Parathyroid adenoma (tissue), 2 donors: ENCODE data around the gene TTYH2.

ENCODE experiments used
- H2AFZ ChIP-seq: fragments of 300-600 bp; sonication (generic); one replicate; pipeline ENCODE4 v1.7.0; 2017; ENCODE audit warnings: antibody characterized with exemption, mild to moderate bottlenecking
- H3K27ac ChIP-seq: fragments of 300-600 bp; sonication (generic); one replicate; pipeline ENCODE4 v1.7.0; 2017
- H3K27me3 ChIP-seq: fragments of 300-600 bp; sonication (generic); one replicate; pipeline ENCODE4 v1.7.0; 2017; ENCODE audit warnings: low read length; ENCODE audit not compliant: control insufficient read depth, insufficient read depth
- H3K36me3 ChIP-seq: fragments of 300-600 bp; sonication (generic); one replicate; pipeline ENCODE4 v1.7.0; 2017; ENCODE audit warnings: low read length; ENCODE audit not compliant: control insufficient read depth, insufficient read depth
- H3K4me1 ChIP-seq: fragments of 300-600 bp; sonication (generic); one replicate; pipeline ENCODE4 v1.7.0; 2017; ENCODE audit warnings: control low read depth
- H3K4me2 ChIP-seq: fragments of 300-600 bp; sonication (generic); one replicate; pipeline ENCODE4 v1.7.0; 2017; ENCODE audit warnings: low read length
- H3K4me3 ChIP-seq: fragments of 300-600 bp; sonication (generic); one replicate; pipeline ENCODE4 v1.7.0; 2017; ENCODE audit warnings: low read depth, low read length
- H3K79me2 ChIP-seq: fragments of 300-600 bp; sonication (generic); one replicate; pipeline ENCODE4 v1.7.0; 2017; ENCODE audit warnings: control low read depth
- H3K9ac ChIP-seq: fragments of 300-600 bp; sonication (generic); one replicate; pipeline ENCODE4 v1.7.0; 2017; ENCODE audit warnings: mild to moderate bottlenecking
- H3K9me3 ChIP-seq: fragments of 300-600 bp; sonication (generic); one replicate; pipeline ENCODE4 v1.7.0; 2017; ENCODE audit warnings: low read length; ENCODE audit not compliant: control insufficient read depth
- TF ChIP-seq, protein P1 (sequence below): fragments of 300-600 bp; sonication (generic); IDR thresholded peaks from one replicate; pipeline ENCODE4 v1.7.0; 2017; ENCODE audit warnings: antibody characterized with exemption, mild to moderate bottlenecking
- donor health status: primary hyperparathyroidism.

Gene TTYH2, protein sequence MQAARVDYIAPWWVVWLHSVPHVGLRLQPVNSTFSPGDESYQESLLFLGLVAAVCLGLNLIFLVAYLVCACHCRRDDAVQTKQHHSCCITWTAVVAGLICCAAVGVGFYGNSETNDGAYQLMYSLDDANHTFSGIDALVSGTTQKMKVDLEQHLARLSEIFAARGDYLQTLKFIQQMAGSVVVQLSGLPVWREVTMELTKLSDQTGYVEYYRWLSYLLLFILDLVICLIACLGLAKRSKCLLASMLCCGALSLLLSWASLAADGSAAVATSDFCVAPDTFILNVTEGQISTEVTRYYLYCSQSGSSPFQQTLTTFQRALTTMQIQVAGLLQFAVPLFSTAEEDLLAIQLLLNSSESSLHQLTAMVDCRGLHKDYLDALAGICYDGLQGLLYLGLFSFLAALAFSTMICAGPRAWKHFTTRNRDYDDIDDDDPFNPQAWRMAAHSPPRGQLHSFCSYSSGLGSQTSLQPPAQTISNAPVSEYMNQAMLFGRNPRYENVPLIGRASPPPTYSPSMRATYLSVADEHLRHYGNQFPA

DNA sequence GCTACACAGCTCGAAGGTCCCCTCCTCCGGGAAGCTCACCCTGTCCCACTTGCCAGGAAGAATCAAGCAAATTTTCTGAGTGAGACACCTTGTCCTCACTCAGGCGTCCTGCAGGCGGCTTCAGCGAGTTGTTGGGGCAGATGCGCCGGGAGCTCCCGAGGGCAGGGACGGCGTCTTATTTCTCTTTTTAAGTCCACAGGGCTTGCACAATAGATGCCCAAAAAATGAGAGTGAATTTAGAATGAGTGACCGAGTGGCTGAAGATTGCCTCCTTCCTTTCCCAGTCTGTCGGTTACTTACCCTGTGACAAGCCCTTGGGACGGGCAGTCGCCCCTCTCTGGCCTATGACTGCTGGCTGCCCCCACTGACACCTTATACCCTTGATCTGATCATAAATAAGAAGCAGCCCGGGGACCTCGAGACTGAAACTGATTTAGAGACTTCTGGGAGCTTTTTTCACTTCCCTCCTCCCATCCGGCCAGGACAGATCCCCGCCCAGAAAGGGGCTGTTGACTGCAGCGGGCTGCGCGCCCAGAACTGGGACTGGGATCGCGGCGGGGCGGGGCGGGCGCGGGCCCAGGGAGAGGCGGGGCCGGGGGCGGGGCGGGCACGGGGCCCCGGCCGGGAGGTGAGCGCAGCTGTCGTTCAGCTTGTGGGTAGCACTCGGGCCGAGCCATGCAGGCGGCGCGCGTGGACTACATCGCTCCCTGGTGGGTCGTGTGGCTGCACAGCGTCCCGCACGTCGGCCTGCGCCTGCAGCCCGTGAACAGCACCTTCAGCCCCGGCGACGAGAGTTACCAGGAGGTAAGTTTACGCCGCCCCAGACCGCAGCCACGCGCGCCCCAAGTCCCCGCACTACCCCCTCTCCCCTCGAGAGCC is at the start of gene TTYH2:
TTYH2 (plus strand) TSS at position 659 of the 879 bp plus-strand sequence; CDS start at position 676, 17 bp downstream.
- TF ChIP-seq, protein P1, sequence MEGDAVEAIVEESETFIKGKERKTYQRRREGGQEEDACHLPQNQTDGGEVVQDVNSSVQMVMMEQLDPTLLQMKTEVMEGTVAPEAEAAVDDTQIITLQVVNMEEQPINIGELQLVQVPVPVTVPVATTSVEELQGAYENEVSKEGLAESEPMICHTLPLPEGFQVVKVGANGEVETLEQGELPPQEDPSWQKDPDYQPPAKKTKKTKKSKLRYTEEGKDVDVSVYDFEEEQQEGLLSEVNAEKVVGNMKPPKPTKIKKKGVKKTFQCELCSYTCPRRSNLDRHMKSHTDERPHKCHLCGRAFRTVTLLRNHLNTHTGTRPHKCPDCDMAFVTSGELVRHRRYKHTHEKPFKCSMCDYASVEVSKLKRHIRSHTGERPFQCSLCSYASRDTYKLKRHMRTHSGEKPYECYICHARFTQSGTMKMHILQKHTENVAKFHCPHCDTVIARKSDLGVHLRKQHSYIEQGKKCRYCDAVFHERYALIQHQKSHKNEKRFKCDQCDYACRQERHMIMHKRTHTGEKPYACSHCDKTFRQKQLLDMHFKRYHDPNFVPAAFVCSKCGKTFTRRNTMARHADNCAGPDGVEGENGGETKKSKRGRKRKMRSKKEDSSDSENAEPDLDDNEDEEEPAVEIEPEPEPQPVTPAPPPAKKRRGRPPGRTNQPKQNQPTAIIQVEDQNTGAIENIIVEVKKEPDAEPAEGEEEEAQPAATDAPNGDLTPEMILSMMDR, result peak; percentile 23
- Histone ChIP-seq H3K27ac (peak within 1 kb of the TSS; percentile 33), H2AFZ (peak within 1 kb of the TSS; percentile 92), H3K79me2 (no peaks in the 10 kb centered on the region), H3K4me1 (peaks cover 11% of the 10 kb centered on the region), H3K9ac (no peak within 1 kb of the TSS), H3K27me3 (peaks cover 2% of the 10 kb centered on the region), H3K9me3 (no peaks in the 10 kb centered on the region), H3K4me2 (peak within 1 kb of the TSS; percentile 65), H3K36me3 (no peaks in the 10 kb centered on the region), H3K4me3 (peak within 1 kb of the TSS; percentile 61)

DNA sequence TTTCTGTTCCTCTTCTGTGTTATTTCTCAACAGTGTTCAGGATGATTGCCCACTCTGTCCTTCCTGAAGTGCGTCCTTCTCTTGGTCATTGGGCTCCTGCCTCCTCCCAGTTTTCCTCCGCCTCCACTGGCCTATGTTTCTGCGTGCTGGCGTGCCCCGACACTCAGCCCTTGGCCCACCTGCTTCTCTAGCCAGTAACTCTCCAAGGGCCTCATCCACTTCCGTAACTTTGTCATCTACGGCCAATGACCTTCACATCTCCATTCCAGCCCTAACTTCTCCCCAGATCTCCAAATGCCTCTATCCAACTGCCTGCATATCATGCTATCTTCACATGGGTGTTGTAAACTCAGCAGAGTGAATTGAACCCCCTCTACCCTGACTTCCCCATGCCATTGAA is 49.5 kb upstream of the TTYH2 start:
- H3K4me2 ChIP-seq, result no peak overlapping the region
- no peak overlapping the region for H3K9ac ChIP-seq
- no peak overlapping the region for H2AFZ ChIP-seq
- H3K4me1 ChIP-seq, result no peaks in the 10 kb centered on the region
- no peaks in the 10 kb centered on the region for H3K79me2 ChIP-seq
- no peak overlapping the region for H3K27ac ChIP-seq
- no peaks in the 10 kb centered on the region for H3K36me3 ChIP-seq
- no peaks in the 10 kb centered on the region for H3K9me3 ChIP-seq
- TF ChIP-seq, protein P1, result no peak
- no peak overlapping the region for H3K4me3 ChIP-seq
- H3K27me3 ChIP-seq, result no peaks in the 10 kb centered on the region

DNA sequence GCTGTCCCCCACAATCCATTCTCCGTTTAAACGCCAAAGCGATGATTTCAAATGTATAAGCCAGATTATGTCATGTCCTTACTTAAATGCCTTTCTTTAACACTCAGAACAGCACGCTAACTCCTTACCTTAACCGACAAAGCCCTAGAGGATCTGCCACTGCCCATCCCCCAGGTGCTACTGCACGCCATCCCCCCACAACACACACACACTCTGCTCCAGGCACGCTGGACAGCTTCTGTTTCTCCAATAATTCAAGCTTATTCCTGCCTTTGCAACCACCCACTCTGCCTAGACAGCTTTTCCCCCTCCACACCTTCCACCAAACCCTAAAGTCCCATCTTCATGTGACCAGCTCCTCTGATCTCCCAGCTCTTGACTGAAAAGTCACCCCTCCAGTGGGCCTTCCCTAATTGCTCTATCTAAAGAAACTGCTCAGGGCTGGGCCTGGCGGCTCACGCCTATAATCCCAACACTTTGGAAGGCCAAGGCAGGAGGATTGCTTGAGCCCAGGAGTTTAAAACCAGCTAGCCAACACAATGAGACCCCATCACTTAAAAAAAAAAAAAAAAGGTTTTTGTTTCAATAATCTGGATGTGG is 48.8 kb upstream of the TTYH2 start:
- no peaks in the 10 kb centered on the region for H3K79me2 ChIP-seq
- H3K4me3 ChIP-seq, result no peak overlapping the region
- H3K9ac ChIP-seq, result no peak overlapping the region
- no peaks in the 10 kb centered on the region for H3K36me3 ChIP-seq
- no peak overlapping the region for H3K27ac ChIP-seq
- H3K4me1 ChIP-seq, result no peaks in the 10 kb centered on the region
- H2AFZ ChIP-seq, result no peak overlapping the region
- no peak overlapping the region for H3K4me2 ChIP-seq
- no peaks in the 10 kb centered on the region for H3K9me3 ChIP-seq
- TF ChIP-seq, protein P1, result no peak
- no peaks in the 10 kb centered on the region for H3K27me3 ChIP-seq

DNA sequence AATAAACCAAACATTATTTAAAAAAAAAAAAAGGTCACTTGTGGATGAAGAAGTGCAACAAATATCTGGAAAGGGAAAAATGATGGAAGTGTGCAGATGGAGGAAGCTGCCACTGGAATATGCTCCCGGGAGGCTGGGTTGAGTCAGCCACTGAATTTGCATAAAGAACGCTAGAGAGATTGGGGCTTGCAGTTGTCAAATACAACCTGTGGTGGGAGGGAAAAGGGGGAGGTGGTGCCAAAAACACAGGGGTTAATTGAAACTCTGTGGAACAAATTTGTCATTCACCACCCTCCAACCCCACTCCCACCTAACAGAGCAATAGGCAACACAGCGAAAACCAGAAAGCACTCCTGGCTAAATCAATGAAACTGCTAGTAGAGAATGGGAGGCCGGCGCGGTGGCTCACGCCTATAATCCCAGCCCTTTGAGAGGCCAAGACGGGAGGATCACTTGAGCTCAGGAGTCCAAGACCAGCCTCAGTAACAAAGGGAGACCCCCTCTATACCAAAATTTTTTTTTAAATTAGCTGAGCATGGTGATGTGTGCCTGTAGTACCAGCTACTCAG is 47.5 kb upstream of the TTYH2 start:
- H3K36me3 ChIP-seq, result no peaks in the 10 kb centered on the region
- H3K27me3 ChIP-seq, result no peaks in the 10 kb centered on the region
- no peak overlapping the region for H3K9ac ChIP-seq
- TF ChIP-seq, protein P1, result no peak
- H3K4me2 ChIP-seq, result no peak overlapping the region
- no peak overlapping the region for H3K27ac ChIP-seq
- H3K4me1 ChIP-seq, result no peaks in the 10 kb centered on the region
- H3K79me2 ChIP-seq, result no peaks in the 10 kb centered on the region
- H3K9me3 ChIP-seq, result no peaks in the 10 kb centered on the region
- H2AFZ ChIP-seq, result no peak overlapping the region
- no peak overlapping the region for H3K4me3 ChIP-seq
